Hepatocyte (in vitro differentiated cells): ENCODE data around the gene KCTD7. TPM values are rescaled to one million over a fixed set of nuclear protein-coding genes. Genes with fewer than 3 reads are reported as not detected.
"Not testable (repeated sequence)": the region's sequence is repeated elsewhere in the genome, so short reads cannot be mapped to it uniquely, and the experiment has no call there.

Source experiments
- DNase-seq: peaks from one replicate; pipeline ENCODE4 v3.0.0-alpha.2; 2016; ENCODE audit warnings: low spot score
- H2AFZ ChIP-seq: fragments of 200-600 bp; sonication (generic); 2 replicates; pipeline ENCODE4 v1.6.0; 2016; ENCODE audit warnings: antibody characterized with exemption, mild to moderate bottlenecking
- H3K27ac ChIP-seq: fragments of 200-600 bp; sonication (generic); 2 replicates; pipeline ENCODE4 v1.5.1; 2016; ENCODE audit warnings: mild to moderate bottlenecking
- H3K27me3 ChIP-seq: fragments of 200-600 bp; sonication (generic); 2 replicates; pipeline ENCODE4 v1.6.1; 2016
- H3K36me3 ChIP-seq: fragments of 200-600 bp; sonication (generic); replicated peaks from 2 replicates; pipeline ENCODE4 v1.5.1; 2016; ENCODE audit warnings: low read depth; ENCODE audit not compliant: insufficient read depth
- H3K4me1 ChIP-seq: fragments of 200-600 bp; sonication (generic); 2 replicates; pipeline ENCODE4 v1.5.1; 2016; ENCODE audit warnings: mild to moderate bottlenecking, moderate library complexity; ENCODE audit not compliant: insufficient read depth
- H3K4me2 ChIP-seq: fragments of 200-600 bp; sonication (generic); 2 replicates; pipeline ENCODE4 v1.6.0; 2016
- H3K4me3 ChIP-seq: fragments of 200-600 bp; sonication (generic); 2 replicates; pipeline ENCODE4 v1.5.1; 2016; ENCODE audit warnings: mild to moderate bottlenecking
- H3K79me2 ChIP-seq: fragments of 200-600 bp; sonication (generic); 2 replicates; pipeline ENCODE4 v1.6.0; 2017; ENCODE audit warnings: mild to moderate bottlenecking
- H3K9me2 ChIP-seq: fragments of 200-600 bp; sonication (generic); replicated peaks from 2 replicates; pipeline ENCODE4 v1.6.0; 2017; ENCODE audit warnings: mild to moderate bottlenecking; ENCODE audit not compliant: insufficient read depth
- H3K9me3 ChIP-seq: fragments of 200-600 bp; sonication (generic); 2 replicates; pipeline ENCODE4 v1.5.1; 2016; ENCODE audit warnings: low read depth, mild to moderate bottlenecking
- H4K20me1 ChIP-seq: fragments of 200-600 bp; sonication (generic); 2 replicates; pipeline ENCODE4 v1.6.0; 2016; ENCODE audit warnings: mild to moderate bottlenecking; ENCODE audit not compliant: insufficient read depth, poor library complexity, severe bottlenecking
- EZH2 ChIP-seq: fragments of 200-600 bp; sonication (generic); IDR thresholded peaks from 2 replicates; pipeline ENCODE4 v1.6.1; 2016; ENCODE audit warnings: antibody characterized with exemption, mild to moderate bottlenecking, borderline replicate concordance
- EZH2phosphoT487 ChIP-seq: fragments of 200-600 bp; sonication (generic); IDR thresholded peaks from one replicate; pipeline ENCODE4 v1.6.1; 2018; ENCODE audit warnings: antibody characterized with exemption, mild to moderate bottlenecking, low read depth, moderate library complexity; ENCODE audit not compliant: unreplicated experiment, severe bottlenecking
- WGBS: methylation state at CpG from one replicate; pipeline ENCODE4 v1.1.6; 2016; ENCODE audit warnings: low lambda C conversion rate; ENCODE audit errors: missing lambda C conversion rate; 5-methylcytosine and 5-hydroxymethylcytosine counted together
- polyA plus RNA-seq: library from polyadenylated mRNA; unstranded; fragments of >200 nt; fragmentation: Nextera tagmentation; extraction: Ambion mirVana; gene quantifications from 2 replicates; pipeline ENCODE4 v1.2.1, GENCODE V29; 2016
- total RNA-seq: library from RNA; depleted of rRNA; stranded (reverse); fragments of >200 nt; gene quantifications from 2 replicates; pipeline ENCODE4 v1.2.3, GENCODE V29; 2014
- TF ChIP-seq, protein P1 (sequence below): fragments of 200-600 bp; sonication (generic); IDR thresholded peaks from 2 replicates; pipeline ENCODE4 v1.5.1; 2016; ENCODE audit warnings: antibody characterized with exemption, mild to moderate bottlenecking; ENCODE audit not compliant: poor library complexity

The KCTD7 gene
- total and polyA plus RNA-seq, 2 experiments from 2014 or later = 7.2 to 9.4 TPM

DNA sequence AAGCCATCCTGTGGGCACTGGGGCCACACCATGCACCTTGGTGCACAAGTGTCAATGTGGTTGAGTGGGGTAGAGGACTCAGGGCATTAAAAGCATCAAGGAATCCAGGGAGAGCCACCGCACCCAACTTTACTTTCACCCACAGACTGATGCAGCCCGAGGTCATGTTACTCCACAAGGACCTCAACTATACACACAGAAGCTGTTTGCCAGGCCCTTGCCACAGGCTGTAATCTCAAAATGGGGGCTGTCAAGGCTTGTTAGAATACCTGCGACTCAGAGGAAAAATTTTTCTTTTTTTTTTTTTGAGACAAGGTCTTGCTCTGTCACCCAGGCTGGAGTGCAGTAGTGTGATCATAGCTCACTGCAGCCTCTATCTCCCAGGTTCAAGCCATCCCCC is 26.5 kb upstream of the KCTD7 start:
- Histone ChIP-seq H2AFZ (no peak overlapping the region), H3K9me3 (no peaks in the 10 kb centered on the region), H3K9me2 (no peaks in the 10 kb centered on the region), H3K36me3 (no peaks in the 10 kb centered on the region), H4K20me1 (no peaks in the 10 kb centered on the region), H3K79me2 (no peaks in the 10 kb centered on the region), H3K4me3 (no peak overlapping the region), H3K27me3 (no peaks in the 10 kb centered on the region), H3K4me1 (no peaks in the 10 kb centered on the region), H3K4me2 (no peak overlapping the region), H3K27ac (no peak overlapping the region)
- TF ChIP-seq, protein P1, sequence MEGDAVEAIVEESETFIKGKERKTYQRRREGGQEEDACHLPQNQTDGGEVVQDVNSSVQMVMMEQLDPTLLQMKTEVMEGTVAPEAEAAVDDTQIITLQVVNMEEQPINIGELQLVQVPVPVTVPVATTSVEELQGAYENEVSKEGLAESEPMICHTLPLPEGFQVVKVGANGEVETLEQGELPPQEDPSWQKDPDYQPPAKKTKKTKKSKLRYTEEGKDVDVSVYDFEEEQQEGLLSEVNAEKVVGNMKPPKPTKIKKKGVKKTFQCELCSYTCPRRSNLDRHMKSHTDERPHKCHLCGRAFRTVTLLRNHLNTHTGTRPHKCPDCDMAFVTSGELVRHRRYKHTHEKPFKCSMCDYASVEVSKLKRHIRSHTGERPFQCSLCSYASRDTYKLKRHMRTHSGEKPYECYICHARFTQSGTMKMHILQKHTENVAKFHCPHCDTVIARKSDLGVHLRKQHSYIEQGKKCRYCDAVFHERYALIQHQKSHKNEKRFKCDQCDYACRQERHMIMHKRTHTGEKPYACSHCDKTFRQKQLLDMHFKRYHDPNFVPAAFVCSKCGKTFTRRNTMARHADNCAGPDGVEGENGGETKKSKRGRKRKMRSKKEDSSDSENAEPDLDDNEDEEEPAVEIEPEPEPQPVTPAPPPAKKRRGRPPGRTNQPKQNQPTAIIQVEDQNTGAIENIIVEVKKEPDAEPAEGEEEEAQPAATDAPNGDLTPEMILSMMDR = no peak
- TF ChIP-seq EZH2 (no peak), EZH2phosphoT487 (no peak)
- WGBS = 90% methylated on average over 3 of the region's 3 CpGs
- DNase-seq = no peak

DNA sequence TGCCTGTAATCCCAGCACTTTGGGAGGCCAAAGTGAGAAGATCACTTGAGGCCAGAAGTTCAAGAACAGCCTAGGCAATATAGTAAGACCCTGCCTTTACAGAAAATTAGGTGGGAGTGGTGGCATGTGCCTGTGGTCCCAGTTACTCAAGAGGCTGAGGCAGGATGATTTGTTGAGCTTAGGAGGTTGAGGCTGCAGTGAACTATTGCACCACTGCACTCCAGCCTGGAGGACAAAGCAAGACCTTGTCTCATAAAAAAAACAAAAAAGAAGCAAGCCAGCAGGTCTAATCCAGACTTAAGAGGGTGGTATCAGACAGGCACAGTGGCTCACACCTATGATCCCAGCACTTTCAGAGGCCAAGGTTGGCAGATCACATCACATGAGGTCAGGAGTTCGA is 24.5 kb upstream of the KCTD7 start:
- H3K4me1 ChIP-seq = no peaks in the 10 kb centered on the region
- H3K9me2 ChIP-seq = no peaks in the 10 kb centered on the region
- no peak overlapping the region for H3K4me2 ChIP-seq
- no peak overlapping the region for H3K27ac ChIP-seq
- no peaks in the 10 kb centered on the region for H3K79me2 ChIP-seq
- H2AFZ ChIP-seq = no peak overlapping the region
- no peak for DNase-seq
- 73% methylated on average over 1 of the region's 1 CpG for WGBS
- H3K4me3 ChIP-seq = no peak overlapping the region
- H3K9me3 ChIP-seq = no peaks in the 10 kb centered on the region
- H3K27me3 ChIP-seq = no peaks in the 10 kb centered on the region
- H3K36me3 ChIP-seq = no peaks in the 10 kb centered on the region
- TF ChIP-seq, protein P1 = no peak
- TF ChIP-seq EZH2phosphoT487 (no peak), EZH2 (no peak)
- H4K20me1 ChIP-seq = no peaks in the 10 kb centered on the region

DNA sequence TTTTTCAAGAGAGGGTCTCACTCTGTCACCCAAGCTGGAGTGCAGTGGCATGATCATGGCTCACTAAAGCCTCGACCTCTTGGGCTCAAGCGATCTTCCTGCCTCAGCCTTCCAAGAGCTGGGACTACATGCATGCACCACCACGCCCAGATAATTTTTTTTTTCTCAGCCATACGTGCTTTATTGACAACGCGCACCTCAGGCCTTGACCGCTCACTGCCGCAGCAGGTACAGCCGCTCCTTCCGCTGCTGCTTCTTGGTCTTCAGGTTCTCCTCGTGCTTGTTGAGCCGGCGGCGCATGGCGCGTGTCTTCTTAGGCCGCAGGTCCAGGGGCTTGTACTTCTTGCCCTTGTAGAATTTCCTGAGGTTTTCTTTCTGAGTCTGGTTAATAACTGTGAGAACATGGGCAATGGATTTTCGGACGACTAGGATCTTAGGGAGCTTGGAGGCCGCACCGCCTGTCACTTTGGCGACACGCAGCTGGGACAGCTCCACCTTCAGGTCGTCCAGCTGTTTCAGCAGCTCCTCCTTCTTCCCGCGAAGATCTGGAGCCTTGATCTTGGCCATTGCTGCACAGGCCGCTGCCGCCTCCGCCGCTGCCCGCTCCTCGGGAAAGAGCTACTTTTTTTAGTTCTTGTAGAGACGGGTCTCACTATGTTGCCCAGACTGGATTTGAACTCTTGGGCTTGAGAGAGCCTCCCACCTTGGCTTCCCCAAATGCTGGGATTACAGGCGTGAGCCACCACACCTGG is 22.0 kb upstream of the KCTD7 start:
- H3K9me2 ChIP-seq = not testable (repeated sequence)

DNA sequence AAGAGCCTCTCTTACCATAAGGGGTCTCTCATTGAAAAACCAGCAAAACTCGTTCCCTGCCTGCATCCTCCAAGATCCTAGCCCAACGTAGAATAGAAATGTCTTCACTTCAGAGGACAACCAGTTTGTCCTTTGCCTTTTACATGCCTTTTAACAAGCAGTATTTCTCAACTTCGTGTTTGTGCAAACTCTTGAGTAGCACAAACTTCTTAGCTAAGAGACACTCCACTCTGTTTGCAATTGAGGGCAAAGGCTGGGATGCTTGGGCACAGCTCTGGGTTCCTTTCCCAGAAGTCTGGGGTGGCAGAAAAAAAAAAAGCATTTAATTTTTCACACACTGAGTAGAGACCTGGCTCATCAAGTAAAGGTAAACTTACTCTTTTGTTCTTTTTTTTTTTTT is 19.5 kb upstream of the KCTD7 start:
- no peaks in the 10 kb centered on the region for H3K9me2 ChIP-seq
- TF ChIP-seq EZH2 (no peak), EZH2phosphoT487 (no peak)
- TF ChIP-seq, protein P1 = no peak
- DNase-seq = no peak
- no peak overlapping the region for H3K4me3 ChIP-seq
- no peak overlapping the region for H2AFZ ChIP-seq
- 36% methylated on average over 3 of the region's 3 CpGs for WGBS
- H3K9me3 ChIP-seq = no peaks in the 10 kb centered on the region
- H3K36me3 ChIP-seq = no peaks in the 10 kb centered on the region
- H4K20me1 ChIP-seq = no peaks in the 10 kb centered on the region
- no peaks in the 10 kb centered on the region for H3K27me3 ChIP-seq
- H3K4me2 ChIP-seq = no peak overlapping the region
- H3K4me1 ChIP-seq = no peaks in the 10 kb centered on the region
- no peaks in the 10 kb centered on the region for H3K79me2 ChIP-seq
- no peak overlapping the region for H3K27ac ChIP-seq

More for the DNA sequence above, 22.0 kb upstream of the KCTD7 start:
- H3K4me2 ChIP-seq, H3K4me3 ChIP-seq, DNase-seq, H3K36me3 ChIP-seq, H3K27me3 ChIP-seq, H2AFZ ChIP-seq, H3K27ac ChIP-seq, H4K20me1 ChIP-seq, H3K79me2 ChIP-seq, H3K9me3 ChIP-seq, H3K4me1 ChIP-seq: not testable (repeated sequence)
- WGBS = 94% methylated on average over 34 of the region's 34 CpGs

DNA sequence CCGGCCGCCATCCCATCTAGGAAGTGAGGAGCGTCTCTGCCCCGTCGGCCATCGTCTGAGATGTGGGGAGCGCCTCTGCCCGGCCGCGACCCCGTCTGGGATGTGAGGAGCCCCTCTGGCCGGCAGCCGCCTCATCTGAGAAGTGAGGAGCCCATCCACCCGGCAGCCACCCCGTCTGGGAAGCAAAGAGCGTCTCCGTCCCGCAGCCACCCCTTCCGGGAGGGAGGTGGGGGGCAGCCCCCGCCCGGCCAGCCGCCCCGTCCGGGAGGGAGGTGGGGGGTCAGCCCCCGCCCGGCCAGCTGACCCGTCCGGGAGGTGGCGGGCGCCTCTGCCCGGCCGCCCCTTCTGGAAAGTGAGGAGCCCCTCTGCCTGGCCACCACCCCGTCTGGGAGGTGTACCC is 14.1 kb upstream of the KCTD7 start:
- not testable (repeated sequence) for H3K4me1 ChIP-seq, H3K79me2 ChIP-seq, DNase-seq, H3K27me3 ChIP-seq, H4K20me1 ChIP-seq, H3K36me3 ChIP-seq, H3K9me3 ChIP-seq, H3K4me3 ChIP-seq, H2AFZ ChIP-seq, H3K4me2 ChIP-seq, H3K27ac ChIP-seq, H3K9me2 ChIP-seq
- 97% methylated on average over 6 of the region's 33 CpGs for WGBS
